Amniotic epithelial cell (primary cell): ENCODE data around the gene ACACB.
"Not testable (repeated sequence)": the region's sequence is repeated elsewhere in the genome, so short reads cannot be mapped to it uniquely, and the experiment has no call there.

ENCODE experiments used
- DNase-seq: peaks from one replicate; pipeline ENCODE4 v3.0.0-alpha.2; 2010; ENCODE audit warnings: low read depth

Gene ACACB

GRCh38 chr12:109144224-109144623 is 27.8 kb downstream of the ACACB start:
- DNase-seq, result no peak

- not testable (repeated sequence) for DNase-seq
These were observed 30.7 kb downstream of the ACACB start for GRCh38 chr12:109147126-109147525.

- DNase-seq, result peak; percentile 65
These were observed 31.6 kb downstream of the ACACB start for GRCh38 chr12:109147954-109148353.

GRCh38 chr12:109150124-109150640 is 33.8 kb downstream of the ACACB start:
- no peak for DNase-seq

GRCh38 chr12:109151457-109151856 is 35.1 kb downstream of the ACACB start:
- DNase-seq, result no peak

- DNase-seq, result peak; percentile 5
These were observed 37.5 kb downstream of the ACACB start for GRCh38 chr12:109153821-109154441.

GRCh38 chr12:109154451-109155438 is 38.4 kb downstream of the ACACB start:
- DNase-seq, result peak; percentile 61

GRCh38 chr12:109156036-109156435 is 39.6 kb downstream of the ACACB start:
- no peak for DNase-seq

- DNase-seq, result no peak
These were observed 40.2 kb downstream of the ACACB start for GRCh38 chr12:109156586-109156985.

- no peak for DNase-seq
These were observed 41.6 kb downstream of the ACACB start for GRCh38 chr12:109157986-109158385.

GRCh38 chr12:109160433-109160832 is 44.0 kb downstream of the ACACB start:
- no peak for DNase-seq

GRCh38 chr12:109160873-109161272 is 44.5 kb downstream of the ACACB start:
- no peak for DNase-seq

- DNase-seq, result no peak
These were observed 46.2 kb downstream of the ACACB start for GRCh38 chr12:109162551-109162950.

- no peak for DNase-seq
These were observed 46.8 kb downstream of the ACACB start for GRCh38 chr12:109163167-109163566.

- peak; percentile 50 for DNase-seq
These were observed 49.2 kb downstream of the ACACB start for GRCh38 chr12:109165599-109165998.

GRCh38 chr12:109166371-109166770 is 50.0 kb downstream of the ACACB start:
- DNase-seq, result no peak

- no peak for DNase-seq
These were observed 51.4 kb downstream of the ACACB start for GRCh38 chr12:109167781-109168180.

- DNase-seq, result no peak
These were observed 52.9 kb downstream of the ACACB start for GRCh38 chr12:109169262-109169661.

- DNase-seq, result no peak
These were observed 53.3 kb downstream of the ACACB start for GRCh38 chr12:109169686-109170085.

GRCh38 chr12:109170324-109170723 is 53.9 kb downstream of the ACACB start:
- DNase-seq, result no peak

GRCh38 chr12:109172787-109173186 is 56.4 kb downstream of the ACACB start:
- not testable (repeated sequence) for DNase-seq

- DNase-seq, result no peak
These were observed 57.3 kb downstream of the ACACB start for GRCh38 chr12:109173443-109174240.
